ENCODE results near the gene KCNQ1OT1.

The KCNQ1OT1 gene

DNA sequence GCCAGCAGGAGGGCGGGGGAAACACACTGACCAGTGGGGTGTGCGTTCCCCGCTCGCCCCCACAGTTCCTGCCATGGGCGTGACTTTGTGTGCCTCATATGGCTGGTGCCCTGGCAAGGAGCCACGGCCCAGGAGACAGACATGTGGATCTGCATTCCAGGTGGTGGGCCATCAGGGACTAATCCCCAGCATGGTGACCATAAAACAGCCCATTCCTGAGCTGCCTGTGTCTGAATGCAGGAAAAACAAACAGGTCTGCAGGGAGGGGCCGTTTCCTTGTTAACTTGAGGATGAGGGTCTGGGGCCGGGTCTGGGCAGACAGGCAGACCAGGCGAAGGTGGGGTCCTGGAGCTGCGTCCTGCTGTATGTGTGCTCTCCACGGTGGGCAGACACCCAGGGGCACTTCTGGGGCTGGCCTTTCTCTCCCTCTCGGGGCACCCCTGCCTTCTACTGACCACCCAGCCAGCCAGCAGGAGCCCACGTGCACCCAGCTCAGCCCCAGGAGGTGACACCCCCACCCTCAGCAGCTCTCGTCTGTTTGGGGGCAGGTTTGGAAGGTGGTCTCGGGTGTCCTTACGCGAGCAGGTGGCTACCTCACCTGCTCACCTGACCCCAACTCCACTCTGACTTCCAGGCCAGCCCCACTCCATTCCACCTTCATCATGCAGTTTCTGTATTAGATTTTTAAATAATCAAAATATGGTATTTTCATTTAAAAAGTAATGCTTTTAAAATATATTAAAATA is 120.3 kb downstream of the KCNQ1OT1 start:
- no peak for DNase-seq

DNA sequence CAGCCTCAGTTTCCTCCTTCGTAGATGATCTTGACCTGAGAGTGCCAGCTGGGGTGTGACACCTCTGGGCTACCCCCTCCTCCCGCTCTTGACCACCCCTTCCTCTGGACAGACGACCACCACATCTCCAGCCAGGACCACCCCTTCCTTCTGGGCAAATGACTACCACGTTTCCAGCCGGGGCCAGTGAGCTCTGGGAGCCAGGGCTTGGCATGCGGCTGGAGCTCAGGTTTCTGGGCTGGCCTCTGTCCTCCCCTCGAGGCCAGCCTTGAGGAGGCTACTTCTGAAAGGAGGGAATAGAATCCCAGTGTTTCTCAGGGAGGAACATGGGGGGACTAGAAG is 120.9 kb downstream of the KCNQ1OT1 start:
- no peak for DNase-seq

DNA sequence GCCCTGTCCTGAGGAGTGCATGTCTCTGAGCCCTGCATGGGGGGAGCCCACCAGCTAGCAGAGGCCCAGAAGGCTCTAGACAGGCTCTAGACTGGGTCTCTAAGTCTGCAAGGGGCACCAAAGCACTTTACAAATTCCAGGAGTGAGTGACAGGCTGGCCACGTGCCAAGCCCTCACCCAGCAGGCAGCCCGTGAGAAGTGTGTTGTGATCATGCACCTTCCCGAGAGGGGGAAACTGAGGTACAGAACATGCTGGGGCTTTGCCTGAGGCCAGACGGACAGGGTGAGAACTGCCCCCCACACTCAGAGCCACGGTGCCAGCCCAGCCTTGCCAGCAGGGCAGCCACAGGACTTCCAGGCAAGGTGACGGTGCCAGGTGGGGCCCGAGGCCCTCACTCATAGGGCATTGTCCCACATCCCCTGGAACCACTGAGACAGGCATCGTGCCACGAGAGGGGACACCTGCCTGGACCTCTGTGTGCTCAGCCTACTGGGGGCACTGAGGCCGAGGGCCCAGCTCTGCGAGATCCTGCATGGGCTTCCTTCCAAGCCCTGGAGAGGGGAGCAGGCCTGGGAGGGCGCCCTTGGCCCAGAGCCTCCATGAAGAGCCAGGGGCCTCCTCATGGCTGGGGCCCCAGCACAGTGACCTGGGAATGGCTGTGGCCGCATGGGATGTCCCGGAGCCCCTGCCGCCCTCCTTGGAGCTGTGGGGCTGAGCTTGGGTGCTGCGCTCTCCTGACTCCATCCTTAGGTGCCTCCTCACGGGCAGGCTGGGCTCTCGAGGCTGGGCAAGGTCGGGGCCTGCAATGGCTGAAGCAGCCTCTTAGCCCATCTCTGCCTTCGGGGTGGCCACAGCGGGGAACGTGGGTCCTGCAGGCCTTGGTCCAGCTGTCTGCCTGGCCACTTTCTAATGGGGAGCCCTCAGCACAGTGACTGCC is 121.5 kb downstream of the KCNQ1OT1 start:
- DNase-seq, result no peak

DNA sequence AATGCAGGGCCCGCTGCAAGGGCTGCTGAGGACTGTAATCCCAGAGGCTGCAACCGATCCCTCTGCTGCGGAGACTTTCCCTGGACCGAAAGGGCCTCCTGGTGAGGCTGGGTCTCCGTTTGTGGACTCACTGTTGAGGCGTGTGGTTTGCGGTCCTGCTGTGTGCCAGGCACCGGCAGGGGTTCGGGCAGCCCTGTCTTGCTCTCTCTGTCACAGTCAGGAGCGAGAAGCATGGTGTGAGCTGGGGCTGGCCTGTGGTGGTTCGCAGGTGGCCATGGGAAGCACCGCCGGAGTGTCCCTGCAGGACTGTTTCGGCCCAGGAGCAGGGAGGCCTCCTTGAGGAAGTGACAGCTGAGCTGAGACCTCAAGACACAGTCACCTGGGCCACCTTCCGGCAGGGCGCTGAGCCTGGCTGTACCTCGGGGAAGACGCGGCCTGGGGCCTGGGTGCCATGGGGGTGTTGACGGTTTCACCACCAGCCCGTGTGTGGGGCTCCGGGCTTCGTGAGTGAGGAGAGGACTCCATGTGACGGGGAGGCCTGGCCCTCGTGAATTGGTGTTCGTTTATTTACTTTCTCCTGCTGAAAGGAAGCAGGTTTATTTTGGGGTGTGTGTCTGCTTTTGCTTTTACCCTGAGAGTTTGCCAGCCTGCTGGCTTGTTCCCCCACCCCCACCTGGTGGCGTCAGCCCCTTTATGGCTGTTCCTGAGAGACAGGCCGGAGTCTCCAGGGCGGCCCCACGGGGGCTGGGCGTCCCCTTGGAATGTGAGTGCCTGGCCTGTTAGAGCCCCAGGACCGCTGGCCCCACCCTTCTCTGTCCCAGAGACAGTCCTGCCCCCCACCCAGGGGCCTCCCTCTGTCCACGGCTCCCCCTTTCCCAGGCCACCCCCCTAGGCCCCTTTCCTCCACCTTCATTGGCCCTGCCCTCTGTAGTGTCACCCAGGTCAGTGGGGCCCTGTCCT is 122.5 kb downstream of the KCNQ1OT1 start:
- no peak for DNase-seq

DNA sequence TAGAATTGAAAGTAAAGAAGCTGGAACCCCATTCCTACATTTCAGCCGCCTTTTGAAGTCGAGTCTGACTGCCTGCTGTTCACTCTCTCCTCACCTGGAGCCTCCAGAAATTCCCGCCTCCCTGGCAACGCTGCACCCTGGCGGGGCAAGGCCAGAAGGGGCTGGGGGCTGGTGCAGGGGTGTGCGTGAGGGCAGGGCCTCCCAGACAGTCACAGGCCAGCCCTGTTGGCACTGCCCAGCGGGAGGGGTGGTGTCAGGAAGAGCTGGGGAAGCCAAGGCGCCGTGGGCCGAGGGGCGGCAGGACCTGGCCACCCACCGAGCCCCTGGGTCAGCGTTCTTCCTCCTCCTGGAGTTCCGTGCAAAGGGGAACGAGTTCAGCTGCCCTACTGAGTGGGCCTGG is 123.2 kb downstream of the KCNQ1OT1 start:
- no peak for DNase-seq

DNA sequence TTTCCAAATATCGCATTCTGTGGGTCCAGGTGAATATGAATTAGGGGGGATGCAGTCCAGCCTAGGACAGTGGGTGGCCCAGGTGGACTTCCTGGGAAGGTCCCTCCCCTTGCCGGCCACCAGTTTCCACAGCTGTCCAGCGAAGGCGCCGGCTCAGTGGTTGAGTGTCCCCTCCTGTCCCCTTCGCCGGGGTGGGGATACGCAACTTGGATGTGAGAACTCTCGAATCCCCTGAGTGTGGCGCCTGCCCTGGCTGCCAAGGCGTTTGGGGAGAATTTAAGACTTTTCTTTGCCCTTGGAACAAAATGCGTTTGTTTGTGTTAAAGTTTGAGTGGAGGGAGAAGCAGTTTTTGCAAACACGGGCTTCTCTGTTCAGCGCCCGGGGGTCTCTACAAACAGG is 123.7 kb downstream of the KCNQ1OT1 start:
- DNase-seq, result no peak

DNA sequence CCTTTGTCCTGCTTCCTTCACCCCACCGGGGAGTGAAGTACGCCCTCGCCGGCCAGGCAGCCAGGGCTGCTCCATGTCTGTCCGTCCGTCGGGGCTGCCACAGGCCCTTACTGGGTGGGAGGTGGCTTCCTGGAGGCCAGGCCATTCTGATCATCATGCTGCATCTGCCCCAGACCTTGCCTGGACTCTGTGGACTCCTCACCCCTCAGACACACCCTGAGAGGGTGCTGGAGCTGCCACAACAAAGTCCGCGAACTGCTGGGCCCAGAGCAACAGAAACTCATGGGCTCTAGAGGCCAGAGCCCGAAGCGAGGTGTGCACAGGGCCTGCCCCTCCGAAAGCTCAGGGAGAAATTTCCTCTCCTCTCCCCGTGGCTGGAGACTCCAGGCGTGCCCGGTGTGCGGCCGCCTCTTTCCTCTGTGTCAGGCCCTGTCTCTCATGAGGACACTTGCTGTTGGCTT is 124.2 kb downstream of the KCNQ1OT1 start:
- DNase-seq, result no peak

DNA sequence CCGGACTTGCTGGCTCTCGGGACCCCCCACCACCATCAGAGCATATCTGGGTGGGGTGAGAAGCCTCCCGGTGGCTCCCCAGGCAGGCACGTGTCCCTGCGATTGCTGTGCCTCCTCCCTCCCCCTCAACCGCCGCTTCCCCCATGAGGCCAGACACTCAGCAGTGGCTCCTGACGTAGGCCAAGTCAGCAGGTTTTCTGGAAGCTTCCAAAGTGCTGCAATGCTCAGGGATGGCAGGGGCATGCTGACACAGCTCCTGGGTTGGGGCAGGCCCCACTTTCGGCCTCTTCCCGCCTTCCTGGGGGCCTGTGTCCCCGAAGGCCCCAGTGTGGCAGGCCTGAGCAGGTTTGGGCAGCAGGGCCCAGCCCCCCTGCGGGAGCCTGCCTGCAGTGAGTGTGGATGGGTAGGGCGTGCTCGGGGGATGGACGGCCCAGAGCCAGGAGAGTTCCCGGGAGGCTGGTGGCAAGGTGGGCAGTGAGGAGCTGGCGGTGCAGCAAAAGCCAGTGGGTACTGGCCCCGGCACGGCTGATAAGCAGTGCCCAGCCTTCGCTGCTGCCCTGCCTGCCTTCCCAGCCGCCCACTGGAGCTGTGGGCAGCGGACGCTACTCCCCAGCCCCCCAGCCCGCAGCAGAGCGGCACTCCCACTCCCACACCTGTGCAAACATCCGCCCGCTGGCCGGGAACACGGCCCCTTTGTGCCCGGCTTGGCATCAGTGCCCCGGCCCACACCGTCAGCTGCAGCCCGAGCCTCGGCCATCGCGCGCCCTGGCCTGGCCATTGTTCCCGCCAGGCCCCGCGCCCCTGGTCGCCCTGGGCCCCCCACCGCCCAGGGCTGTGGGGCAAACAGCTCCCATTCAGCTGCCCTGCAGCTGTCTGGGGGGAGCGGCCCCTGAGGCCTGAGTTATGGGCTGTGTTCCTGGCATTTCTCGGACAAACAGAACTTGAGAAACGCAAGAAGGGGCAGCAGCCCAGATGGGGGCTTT is 125.0 kb downstream of the KCNQ1OT1 start:
- no peak for DNase-seq

DNA sequence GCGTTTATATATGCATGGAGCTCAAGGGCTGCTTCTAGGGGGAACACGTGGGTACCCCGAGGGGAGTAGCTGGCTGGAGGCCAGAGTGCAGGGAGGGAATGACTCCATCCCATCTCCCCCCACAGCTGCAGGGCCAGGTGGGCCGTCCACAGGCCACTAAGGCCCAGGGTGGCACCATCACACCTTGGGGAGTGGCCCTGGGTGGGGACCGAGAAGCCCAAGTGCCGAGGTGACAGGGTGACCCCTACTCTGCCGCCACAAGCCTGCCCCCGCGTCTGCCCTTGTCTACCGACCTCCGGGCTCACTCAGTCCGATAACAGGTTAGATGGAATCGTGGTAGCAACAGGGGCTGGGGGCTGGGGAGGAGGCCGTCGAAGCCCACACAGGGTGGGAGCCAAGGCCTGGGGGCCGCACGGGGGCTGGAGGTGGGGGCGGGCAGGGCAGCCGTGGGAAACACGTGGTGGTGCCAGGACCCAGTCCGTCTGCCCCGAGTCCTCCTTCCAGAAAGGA is 125.7 kb downstream of the KCNQ1OT1 start:
- no peak for DNase-seq

DNA sequence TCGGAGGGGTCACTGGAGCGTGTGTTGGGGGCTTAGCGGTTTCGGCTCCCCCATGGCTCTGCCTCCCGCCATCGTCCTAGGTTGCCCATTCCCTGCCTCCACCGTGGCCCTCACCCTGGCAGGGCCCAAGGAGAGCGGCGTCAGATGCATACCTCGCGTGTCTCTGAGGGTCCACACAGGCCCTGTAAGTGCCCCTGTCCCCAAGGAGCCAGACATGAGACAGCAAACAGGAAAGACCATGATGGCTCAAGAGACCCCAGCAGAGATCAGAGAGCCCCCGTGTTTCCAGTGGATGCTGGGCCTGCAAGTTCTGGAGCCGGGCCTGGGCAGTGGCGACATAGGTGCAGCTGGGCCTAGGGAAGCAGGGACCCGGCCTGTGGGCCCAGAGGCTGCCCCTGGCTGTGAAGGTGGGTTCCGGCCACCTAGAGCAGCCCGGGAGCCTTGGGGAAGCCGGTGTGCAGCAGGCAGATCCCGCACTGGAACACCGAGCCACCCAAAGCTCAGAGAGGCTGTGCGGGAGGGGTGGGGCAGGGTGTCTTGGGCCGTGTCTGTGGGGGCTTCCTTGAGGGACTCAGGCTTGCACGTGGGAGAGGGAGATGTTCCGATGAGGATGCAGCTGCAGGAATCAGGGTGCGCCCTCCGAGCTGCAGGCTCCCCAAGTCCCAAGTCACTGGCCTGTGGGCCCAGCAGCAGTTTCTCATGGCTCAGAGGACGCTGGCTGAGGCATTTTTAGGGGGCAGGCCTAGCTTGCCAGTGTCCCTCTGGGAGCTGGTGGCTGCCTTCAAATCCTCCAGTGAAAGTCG is 126.4 kb downstream of the KCNQ1OT1 start:
- DNase-seq, result no peak

DNA sequence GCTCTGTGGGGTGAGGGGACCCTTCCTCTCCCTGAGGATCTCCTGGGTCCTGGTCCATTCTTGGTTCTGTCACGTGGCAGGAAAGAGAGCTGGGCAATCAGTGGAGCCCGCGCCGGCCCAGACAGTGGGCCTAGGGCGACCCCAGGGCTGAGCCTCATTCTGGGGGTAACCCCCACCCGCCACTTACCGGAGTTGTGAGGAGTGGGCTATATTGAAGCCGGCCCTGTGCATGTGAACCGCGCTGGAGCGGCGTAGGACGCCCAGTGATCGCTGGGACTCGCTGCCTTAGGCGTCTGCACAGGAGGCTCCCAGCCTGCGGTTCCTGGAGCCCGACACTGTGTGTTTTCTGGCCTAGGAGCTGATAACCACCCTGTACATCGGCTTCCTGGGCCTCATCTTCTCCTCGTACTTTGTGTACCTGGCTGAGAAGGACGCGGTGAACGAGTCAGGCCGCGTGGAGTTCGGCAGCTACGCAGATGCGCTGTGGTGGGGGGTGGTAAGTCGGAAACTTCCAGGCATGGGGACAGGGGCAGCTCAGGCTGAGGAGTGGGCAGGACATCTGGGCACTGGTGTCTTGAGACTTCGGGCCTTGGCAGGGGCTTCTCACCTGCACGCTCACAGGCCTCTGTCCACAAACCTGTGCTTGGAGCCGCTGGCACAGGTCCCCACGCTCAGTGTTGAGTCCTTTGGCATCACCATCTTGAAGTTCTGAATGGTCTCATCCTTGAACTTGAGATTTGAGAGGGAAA is 127.1 kb downstream of the KCNQ1OT1 start:
- DNase-seq, result no peak

DNA sequence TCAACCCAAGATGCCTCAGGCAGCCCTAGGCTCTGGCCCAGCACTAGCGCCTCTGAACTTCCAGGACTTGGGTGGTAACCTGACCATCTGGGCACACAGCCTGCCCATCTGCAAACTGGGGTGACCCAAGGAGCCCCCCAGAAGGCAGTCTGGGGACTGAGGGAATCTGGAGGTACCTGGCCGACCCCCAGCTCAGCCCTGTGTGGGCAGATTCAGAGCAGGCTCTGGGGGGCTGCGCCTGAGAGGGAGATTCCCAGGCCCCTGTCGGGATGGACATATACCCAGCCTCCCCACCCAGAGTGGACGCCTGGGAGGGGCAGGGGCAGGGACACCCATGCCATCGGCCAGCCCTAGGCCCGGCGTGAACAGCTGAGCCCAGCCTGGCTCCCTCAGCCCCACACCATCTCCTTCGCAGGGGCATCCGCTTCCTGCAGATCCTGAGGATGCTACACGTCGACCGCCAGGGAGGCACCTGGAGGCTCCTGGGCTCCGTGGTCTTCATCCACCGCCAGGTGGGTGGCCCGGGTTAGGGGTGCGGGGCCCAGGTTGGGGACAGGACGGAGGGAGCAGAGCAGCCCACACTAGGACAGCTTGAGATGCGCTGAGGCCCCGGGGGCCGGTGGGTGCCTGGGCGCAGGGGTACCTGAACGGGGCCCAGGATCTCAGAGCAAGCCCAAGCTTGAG is 128.1 kb downstream of the KCNQ1OT1 start:
- no peak for DNase-seq

DNA sequence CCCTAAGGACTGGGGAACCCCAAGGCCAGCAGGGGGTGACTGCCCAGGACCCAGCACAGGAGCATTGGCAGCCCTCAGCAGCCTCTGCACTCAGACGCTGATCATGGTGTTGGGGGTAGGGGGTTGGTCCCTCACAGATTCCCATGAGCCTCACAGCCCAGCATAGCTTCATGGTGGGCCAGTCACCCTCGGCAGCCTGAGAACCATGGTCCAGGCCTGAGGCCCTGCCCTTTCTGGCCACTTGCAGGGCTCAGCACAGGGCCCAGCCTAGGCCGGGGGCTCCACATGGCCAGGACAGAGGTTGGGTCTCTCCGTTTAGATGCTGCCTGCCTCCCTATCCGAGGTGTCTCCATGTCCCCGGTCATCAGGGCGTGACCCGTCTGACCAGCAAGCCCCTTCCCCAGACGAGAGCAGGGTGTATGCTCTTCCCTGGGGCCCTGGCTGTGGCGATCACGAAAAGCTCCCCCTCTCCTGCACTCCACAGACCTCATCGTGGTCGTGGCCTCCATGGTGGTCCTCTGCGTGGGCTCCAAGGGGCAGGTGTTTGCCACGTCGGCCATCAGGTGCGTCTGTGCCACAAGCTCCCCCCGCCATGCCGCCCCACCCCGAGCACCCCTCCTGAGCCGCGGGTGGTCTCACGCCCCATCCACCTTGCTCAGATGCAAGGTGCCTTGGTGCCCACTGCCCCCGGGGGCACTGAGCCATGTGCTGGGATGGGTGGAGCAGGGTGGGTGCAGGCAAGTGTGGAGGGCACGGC is 128.8 kb downstream of the KCNQ1OT1 start:
- DNase-seq, result no peak

DNA sequence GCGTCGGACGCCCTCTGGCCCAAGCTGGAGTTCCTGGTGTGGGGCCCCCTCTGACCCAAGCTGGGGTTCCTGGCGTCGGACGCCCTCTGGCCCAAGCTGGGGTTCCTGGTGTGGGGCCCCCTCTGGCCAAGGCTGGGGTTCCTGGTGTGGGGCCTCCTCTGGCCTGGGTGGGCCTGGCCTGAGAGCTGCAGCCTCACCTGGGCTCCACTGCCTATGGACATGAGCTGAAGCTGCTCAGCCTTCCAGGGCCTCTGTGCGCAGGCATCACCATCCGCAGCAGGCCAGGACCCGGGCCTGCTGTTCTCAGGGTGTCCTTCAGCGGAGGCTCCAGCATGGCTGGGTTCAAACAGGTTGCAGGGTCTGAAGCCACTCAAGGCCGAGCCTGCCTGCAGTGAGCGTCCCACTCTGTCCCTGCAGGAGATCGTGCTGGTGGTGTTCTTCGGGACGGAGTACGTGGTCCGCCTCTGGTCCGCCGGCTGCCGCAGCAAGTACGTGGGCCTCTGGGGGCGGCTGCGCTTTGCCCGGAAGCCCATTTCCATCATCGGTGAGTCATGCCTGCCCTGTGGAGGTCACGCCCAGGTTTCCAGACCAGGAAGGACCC is 129.5 kb downstream of the KCNQ1OT1 start:
- DNase-seq, result no peak

DNA sequence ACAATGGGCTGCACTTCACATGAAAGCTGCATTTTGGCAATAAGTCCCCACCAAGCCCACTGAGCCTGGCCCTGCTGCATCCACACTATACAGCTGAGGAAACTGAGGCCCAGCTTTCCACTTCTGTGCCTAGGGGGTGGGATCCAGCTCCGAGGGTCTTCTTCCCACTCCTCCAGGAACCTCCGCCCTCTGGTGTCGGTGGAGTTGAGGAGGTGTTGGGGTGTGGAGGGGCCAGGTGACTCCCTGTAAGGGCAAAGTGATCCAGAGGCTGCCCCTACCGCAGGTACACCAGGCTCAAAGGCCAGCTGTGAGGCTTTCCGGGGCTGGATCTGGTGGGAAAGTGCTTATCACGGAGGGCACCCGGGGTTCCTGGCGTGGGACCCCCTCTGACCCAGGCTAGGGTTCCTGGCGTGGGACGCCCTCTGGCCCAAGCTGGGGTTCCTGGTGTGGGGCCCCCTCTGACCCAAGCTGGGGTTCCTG is 130.0 kb downstream of the KCNQ1OT1 start:
- DNase-seq, result no peak

DNA sequence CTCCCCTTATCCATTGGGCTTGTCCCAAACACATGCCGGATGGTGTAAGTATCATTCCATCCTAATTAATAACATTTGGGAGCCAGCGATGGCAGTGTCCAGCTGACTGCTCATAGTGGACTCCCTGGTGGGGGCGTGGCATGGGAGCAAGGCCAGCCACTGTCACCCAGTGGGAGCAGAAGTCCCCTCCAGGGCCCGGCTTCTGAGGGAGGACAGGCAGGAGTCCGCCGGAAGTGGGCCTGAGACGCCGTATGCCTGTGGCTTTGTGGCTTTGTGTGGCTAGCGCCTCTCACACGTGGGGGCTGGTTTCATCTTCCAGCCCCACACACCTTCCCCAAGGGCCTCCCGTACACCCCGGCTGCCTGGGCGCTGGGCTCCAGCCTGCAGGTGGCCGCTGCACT is 130.5 kb downstream of the KCNQ1OT1 start:
- no peak for DNase-seq

DNA sequence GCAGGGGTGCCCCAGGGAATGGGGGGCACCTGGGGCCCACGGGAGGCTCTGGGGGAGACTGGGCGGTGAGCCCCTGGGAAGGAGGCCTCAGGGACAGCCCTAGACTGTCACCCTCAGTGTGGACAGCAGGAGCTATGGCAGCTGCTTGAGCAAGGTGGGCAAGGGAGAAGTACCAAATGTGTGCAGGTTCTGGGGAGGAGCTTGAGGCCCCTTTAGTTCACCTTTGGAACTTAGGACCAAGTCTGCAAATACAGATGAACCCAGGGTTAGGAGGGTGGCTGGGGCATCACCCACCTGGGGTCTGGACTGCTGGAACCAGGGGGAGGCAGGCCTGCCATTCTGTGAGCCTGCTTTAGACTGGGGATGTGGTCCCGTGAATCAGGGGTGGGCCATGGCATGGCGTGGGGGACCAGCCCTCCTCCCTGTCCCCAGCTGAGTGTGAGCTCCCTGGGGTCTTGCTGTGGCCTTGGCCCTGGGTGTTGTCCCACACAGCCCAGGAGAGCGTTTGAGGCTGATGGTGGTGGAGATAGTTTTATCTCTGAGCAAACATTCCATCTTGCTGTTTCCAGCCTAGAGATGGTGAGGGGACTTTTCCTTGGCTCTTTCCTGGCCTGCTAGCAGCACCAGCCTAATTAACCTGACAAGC is 132.6 kb downstream of the KCNQ1OT1 start:
- no peak for DNase-seq

Measured in NCI-H2227 treated with DMSO at 0.1 percent for 48 hours (cell line).